Left lobe of liver (tissue), 2 donors: ENCODE results near the gene MAPK12. TPM values are rescaled to one million over a fixed set of nuclear protein-coding genes. Genes with fewer than 3 reads are reported as not detected.

Experiments used
- ATAC-seq: fragments of 200-7000 bp; cut with Tn5 transposase; one replicate; pipeline ENCODE4 v1.9.1; 2020; ENCODE audit warnings: mild to moderate bottlenecking, moderate library complexity
- DNase-seq: peaks from one replicate; pipeline ENCODE4 v3.0.0-alpha.2; 2020; ENCODE audit warnings: low spot score
- total RNA-seq: library from RNA; stranded (reverse); gene quantifications from one replicate; pipeline ENCODE4 v1.2.1, GENCODE V29; 2021
- donor health status: DM: no; HTN: no; CAD: no; lungs with moderate emphysema.
- donor health status: DM: no; HTN: yes; CAD: no.

The MAPK12 gene
- total RNA-seq: 5.0 TPM

GRCh38 chr22:50261615-50262459, at the start of gene MAPK12:
Gene MAPK12 (minus strand): TSS chr22:50261683. CDS start chr22:50261509, 174 bp downstream.
- ATAC-seq: peak; percentile 2
- no peak for DNase-seq

GRCh38 chr22:50310949-50311444, 49.5 kb upstream of the MAPK12 start:
- ATAC-seq (no peak), DNase-seq (no peak)

GRCh38 chr22:50310031-50310722, 48.7 kb upstream of the MAPK12 start:
- ATAC-seq (no peak), DNase-seq (no peak)

GRCh38 chr22:50309601-50309991, 48.1 kb upstream of the MAPK12 start:
- DNase-seq (no peak), ATAC-seq (no peak)

- DNase-seq: no peak
- ATAC-seq: no peak
These were observed 47.6 kb upstream of the MAPK12 start for GRCh38 chr22:50308986-50309600.

- ATAC-seq: peak; percentile 11
- no peak for DNase-seq
These were observed 47.1 kb upstream of the MAPK12 start for GRCh38 chr22:50308597-50308935.

- no peak for DNase-seq
These were observed 46.6 kb upstream of the MAPK12 start for GRCh38 chr22:50307890-50308596.

GRCh38 chr22:50306753-50307749, 45.6 kb upstream of the MAPK12 start, which contains the start of gene PLXNB2:
Gene PLXNB2 (minus strand): TSS chr22:50307646. CDS start chr22:50290584, 17,062 bp downstream.
- ATAC-seq (peak; percentile 66), DNase-seq (peak; percentile 83)

More at GRCh38 chr22:50307890-50308596, 46.6 kb upstream of the MAPK12 start:
- no peak for ATAC-seq

- DNase-seq: peak; percentile 88
- peak; percentile 66 for ATAC-seq
These were observed 44.6 kb upstream of the MAPK12 start for GRCh38 chr22:50305923-50306566.

GRCh38 chr22:50305393-50305922, 44.0 kb upstream of the MAPK12 start:
- peak; percentile 10 for ATAC-seq
- DNase-seq: no peak

GRCh38 chr22:50304528-50305392, 43.3 kb upstream of the MAPK12 start:
- no peak for DNase-seq
- ATAC-seq: no peak

- DNase-seq (peak; percentile 71), ATAC-seq (peak; percentile 9)
These were observed 42.5 kb upstream of the MAPK12 start for GRCh38 chr22:50303848-50304527.

GRCh38 chr22:50303515-50303847, 42.0 kb upstream of the MAPK12 start:
- DNase-seq (no peak), ATAC-seq (no peak)

GRCh38 chr22:50302564-50302963, 41.1 kb upstream of the MAPK12 start:
- no peak for ATAC-seq
- no peak for DNase-seq

GRCh38 chr22:50302041-50302541, 40.6 kb upstream of the MAPK12 start:
- ATAC-seq (no peak), DNase-seq (no peak)

GRCh38 chr22:50301581-50301991, 40.1 kb upstream of the MAPK12 start:
- ATAC-seq (no peak), DNase-seq (no peak)

- ATAC-seq: no peak
- no peak for DNase-seq
These were observed 39.3 kb upstream of the MAPK12 start for GRCh38 chr22:50300620-50301257.
